Fibroblast of the aortic adventitia (primary cell): ENCODE results near the gene TDRKH. TPM values are rescaled to one million over a fixed set of nuclear protein-coding genes. Genes with fewer than 3 reads are reported as not detected.
"Not testable (repeated sequence)": the region's sequence is repeated elsewhere in the genome, so short reads cannot be mapped to it uniquely, and the experiment has no call there.

ENCODE experiments used
- DNase-seq: peaks from one replicate; pipeline ENCODE4 v3.0.0-alpha.2; 2010; ENCODE audit warnings: low read depth
- H3K4me3 ChIP-seq: 2 replicates; pipeline ENCODE4 v1.5.1; 2011; ENCODE audit warnings: low read depth, mild to moderate bottlenecking, control low read depth, low read length, moderate library complexity
- CTCF ChIP-seq: IDR thresholded peaks from 2 replicates; pipeline ENCODE4 v1.5.1; 2011; ENCODE audit warnings: mild to moderate bottlenecking, low read length, control low read depth, inconsistent platforms; ENCODE audit not compliant: insufficient read depth
- total RNA-seq: library from RNA; depleted of rRNA; stranded (reverse); fragments of >200 nt; gene quantifications from 2 replicates; pipeline ENCODE4 v1.2.3, GENCODE V29; 2012; ENCODE audit warnings: low replicate concordance

The TDRKH gene
- total RNA-seq, 1 donor: 2.1 TPM

- TF ChIP-seq CTCF: no peak
- DNase-seq: no peak
- H3K4me3 ChIP-seq: no peak overlapping the region
Observed at GRCh38 chr1:151739590-151740355, 50.5 kb downstream of the TDRKH start.

GRCh38 chr1:151737479-151737878 is 52.8 kb downstream of the TDRKH start:
- TF ChIP-seq CTCF: no peak
- H3K4me3 ChIP-seq: no peak overlapping the region
- no peak for DNase-seq

GRCh38 chr1:151737026-151737425 is 53.3 kb downstream of the TDRKH start:
- TF ChIP-seq CTCF: no peak
- H3K4me3 ChIP-seq: no peak overlapping the region
- DNase-seq: no peak

GRCh38 chr1:151733995-151734394 is 56.3 kb downstream of the TDRKH start:
- not testable (repeated sequence) for DNase-seq, H3K4me3 ChIP-seq

GRCh38 chr1:151733126-151733525 is 57.2 kb downstream of the TDRKH start:
- no peak for DNase-seq
- no peak overlapping the region for H3K4me3 ChIP-seq
- TF ChIP-seq CTCF: no peak

GRCh38 chr1:151729966-151730291 is 60.4 kb downstream of the TDRKH start:
- no peak for TF ChIP-seq CTCF
- no peak for DNase-seq
- no peak overlapping the region for H3K4me3 ChIP-seq

- no peak overlapping the region for H3K4me3 ChIP-seq
Observed at GRCh38 chr1:151729157-151729965, 60.9 kb downstream of the TDRKH start.

More at GRCh38 chr1:151729157-151729965, 60.9 kb downstream of the TDRKH start:
- no peak for DNase-seq
- TF ChIP-seq CTCF: no peak
